Breast epithelium (tissue), 3 donors: ENCODE measurements around the gene C1QB.

Experiments used
- CTCF ChIP-seq, 3 donors: fragments of 450-650 bp; IDR thresholded peaks; one replicate each; pipeline ENCODE4 v1.5.1; 2016 to 2017; ENCODE audit warnings: antibody characterized with exemption in 3 of 3, mild to moderate bottlenecking in 3 of 3, moderate library complexity in 3 of 3
- POLR2A ChIP-seq: fragments of 450-650 bp; IDR thresholded peaks from one replicate; pipeline ENCODE4 v1.6.1; 2016; ENCODE audit warnings: antibody characterized with exemption, mild to moderate bottlenecking, moderate library complexity
- POLR2AphosphoS5 ChIP-seq, 3 donors: sonication (generic); formaldehyde crosslinking; IDR thresholded peaks; one replicate each; pipeline ENCODE4 v1.6.1; 2017; ENCODE audit warnings: antibody characterized with exemption in 3 of 3

GRCh38 chr1:22671999-22672398 is 19.0 kb downstream of the C1QB start:
- no peak for TF ChIP-seq CTCF (IDR thresholded peaks at IDR 0.05)
- no peak for TF ChIP-seq POLR2AphosphoS5 (IDR thresholded peaks at IDR 0.05)
- no peak for TF ChIP-seq POLR2A
